CD4-positive, alpha-beta T cell treated with Interleukin-2 at 100 ng/mL for 4 hours (primary cell): Measurements from ENCODE around the gene TSPAN15.

Source experiments
- DNase-seq: peaks from one replicate; pipeline ENCODE4 v3.0.0-alpha.2; 2020; ENCODE audit warnings: low spot score

Gene TSPAN15

GRCh38 chr10:69553328-69553727 is 102.1 kb downstream of the TSPAN15 start:
- no peak for DNase-seq

DNA sequence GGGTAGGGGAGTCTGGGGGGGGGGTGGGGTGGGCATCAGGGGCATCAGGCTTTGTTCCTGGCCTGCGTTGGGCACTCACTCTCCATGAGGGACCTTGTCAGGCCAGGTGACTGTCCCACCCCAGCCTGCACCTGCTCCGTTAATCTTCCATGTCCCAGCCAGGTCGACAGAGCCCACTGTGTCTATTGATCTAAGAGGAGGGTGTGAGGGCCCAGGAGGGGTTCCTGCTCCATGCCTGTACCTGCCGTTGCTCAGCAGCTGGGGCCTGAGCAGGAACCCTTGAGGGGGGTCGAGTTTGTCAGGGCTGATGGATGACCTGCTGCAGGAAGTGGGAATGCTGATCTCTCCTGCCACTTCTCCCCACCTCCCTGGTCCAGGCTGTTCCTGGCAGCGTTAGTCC is 103.3 kb downstream of the TSPAN15 start:
- no peak for DNase-seq
